DOHH2 (cell line): ENCODE data around the gene STMN3.
A peak's percentile ranks its signal among the peaks of the same experiment; 100 is the strongest.

Experiments used
- CTCF ChIP-seq: fragments of 200-600 bp; sonication (generic); IDR thresholded peaks from one replicate; pipeline ENCODE4 v1.5.1; 2014; ENCODE audit warnings: antibody characterized with exemption, mild to moderate bottlenecking, low read depth, low read length; ENCODE audit not compliant: poor library complexity, severe bottlenecking
- EZH2phosphoT487 ChIP-seq: fragments of 200-600 bp; sonication (generic); IDR thresholded peaks from 2 replicates; pipeline ENCODE4 v1.6.1; 2017; ENCODE audit warnings: borderline replicate concordance, mild to moderate bottlenecking, antibody characterized with exemption, low read length, moderate library complexity, mixed read lengths

DNA sequence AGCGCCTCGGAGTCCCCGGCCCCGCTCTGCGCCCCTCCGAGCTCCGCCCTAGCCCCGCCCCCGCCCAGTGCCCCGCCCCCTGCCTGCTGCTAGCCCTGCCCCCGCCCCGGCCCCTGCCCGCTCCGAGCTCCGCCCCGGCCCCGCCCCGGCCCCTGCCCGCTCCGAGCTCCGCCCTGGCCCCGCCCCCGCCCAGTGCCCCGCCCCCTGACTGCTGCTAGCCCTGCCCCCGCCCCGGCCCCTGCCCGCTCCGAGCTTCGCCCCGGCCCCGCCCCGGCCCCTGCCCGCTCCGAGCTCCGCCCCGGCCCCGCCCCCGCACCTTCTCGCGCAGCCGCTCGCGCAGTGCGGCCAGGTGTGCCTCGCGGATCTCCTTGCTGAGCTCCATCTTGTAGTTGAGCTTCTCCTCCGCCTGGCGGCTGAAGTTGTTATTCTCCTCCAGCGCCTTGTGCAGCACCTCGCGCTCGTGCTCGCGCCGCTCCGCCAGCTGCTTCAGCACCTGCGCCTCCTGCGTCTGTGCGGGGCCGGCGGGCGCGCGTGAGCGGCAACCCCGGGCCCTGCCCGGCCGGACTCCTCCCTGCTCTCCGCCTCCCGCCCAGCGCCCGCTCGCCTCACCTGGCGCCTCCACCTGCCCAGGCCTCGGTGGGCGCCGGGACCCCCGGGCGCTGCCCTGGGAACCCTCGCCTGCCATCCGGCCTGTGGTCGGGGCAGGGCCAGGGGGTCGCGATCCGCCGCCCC, 11.3 kb downstream of the STMN3 start:
- TF ChIP-seq CTCF (peak; percentile 48), EZH2phosphoT487 (no peak)
